H1 (cell line): ENCODE measurements around the gene HADHA. TPM values are rescaled to one million over a fixed set of nuclear protein-coding genes. Genes with fewer than 3 reads are reported as not detected.

Source experiments
- CTCF ChIA-PET: fragments of 300-600 bp; sonication (Branson Sonifier 250); formaldehyde crosslinking; loops from one replicate; lab custom pipeline; 2021; ENCODE audit not compliant: partially characterized antibody; lab: Charles Lee
- POLR2A ChIA-PET: fragments of 300-600 bp; sonication (Branson Sonifier 250); formaldehyde crosslinking; loops from one replicate; lab custom pipeline; 2021; ENCODE audit warnings: inconsistent platforms; ENCODE audit not compliant: partially characterized antibody; lab: Charles Lee
- DNase-seq, 2 experiments: peaks; one replicate each; pipeline versions ENCODE4 v3.0.0 to v3.0.0-alpha.2; 2010 to 2022; ENCODE audit warnings: low spot score in 2 of 2, low read depth in 1 of 2, mixed read lengths in 1 of 2
- FAIRE-seq: peaks from 2 replicates; lab custom pipeline; 2011; peaks lifted over from hg19 to GRCh38; lab: Jason Lieb, UNC
- H2AFZ ChIP-seq: 2 replicates; pipeline ENCODE4 v1.8.1; 2012; ENCODE audit warnings: low read length, inconsistent platforms
- H2AK5ac ChIP-seq: 2 replicates; pipeline ENCODE4 v1.6.1; 2013; ENCODE audit warnings: low read depth, low read length
- H2BK120ac ChIP-seq: replicated peaks from 2 replicates; pipeline ENCODE3; 2013; ENCODE audit warnings: low read depth, low read length, inconsistent platforms
- H2BK12ac ChIP-seq: 2 replicates; pipeline ENCODE4 v1.6.1; 2013; ENCODE audit warnings: low read depth, low read length
- H2BK15ac ChIP-seq: 2 replicates; pipeline ENCODE4 v1.6.1; 2013; ENCODE audit warnings: low read length
- H2BK20ac ChIP-seq: 2 replicates; pipeline ENCODE4 v1.6.1; 2013; ENCODE audit warnings: low read length
- H2BK5ac ChIP-seq: 2 replicates; pipeline ENCODE4 v1.6.1; 2013; ENCODE audit warnings: low read depth, low read length
- H3K14ac ChIP-seq: 2 replicates; pipeline ENCODE4 v1.6.1; 2013; ENCODE audit warnings: inconsistent platforms; ENCODE audit not compliant: insufficient read length
- H3K18ac ChIP-seq: 2 replicates; pipeline ENCODE4 v1.6.1; 2013; ENCODE audit warnings: low read length; ENCODE audit errors: extremely low read depth
- H3K23ac ChIP-seq: 2 replicates; pipeline ENCODE4 v1.6.1; 2013; ENCODE audit warnings: inconsistent platforms; ENCODE audit not compliant: insufficient read length
- H3K23me2 ChIP-seq: 2 replicates; pipeline ENCODE4 v1.6.1; 2013; ENCODE audit warnings: low read depth, low read length
- H3K27ac ChIP-seq: 2 replicates; pipeline ENCODE4 v1.6.1; 2011; ENCODE audit warnings: low read depth, low read length, inconsistent platforms
- H3K27me3 ChIP-seq, 4 experiments: replicated peaks in 1 of 4; 1 replicate in 1 of 4; 2 replicates in 3 of 4; pipeline versions ENCODE4 v1.6.1 to v1.8.1; 2011 to 2013; ENCODE audit warnings: low read length in 3 of 4, mild to moderate bottlenecking in 3 of 4, inconsistent platforms in 2 of 4, mixed read lengths in 2 of 4, moderate library complexity in 1 of 4; ENCODE audit not compliant: control insufficient read depth in 3 of 4, insufficient read depth in 3 of 4; ENCODE audit errors: extremely low read depth in 1 of 4
- H3K36me3 ChIP-seq, 4 experiments: 2 replicates each; pipeline versions ENCODE4 v1.6.1 to v1.8.1; 2011 to 2013; ENCODE audit warnings: mild to moderate bottlenecking in 4 of 4, low read length in 3 of 4, moderate library complexity in 2 of 4, control low read depth in 1 of 4, inconsistent platforms in 1 of 4; ENCODE audit not compliant: insufficient read depth in 4 of 4, control insufficient read depth in 2 of 4
- H3K4ac ChIP-seq: replicated peaks from 2 replicates; pipeline ENCODE3; 2013; ENCODE audit warnings: low read length, low read depth, mixed read lengths, inconsistent platforms; ENCODE audit not compliant: insufficient read length
- H3K4me1 ChIP-seq, 4 experiments: replicated peaks in 1 of 4; 1 replicate in 1 of 4; 2 replicates in 3 of 4; pipeline versions ENCODE4 v1.6.1 to v1.8.1; 2011 to 2013; ENCODE audit warnings: low read length in 3 of 4, inconsistent platforms in 2 of 4, mixed read lengths in 1 of 4; ENCODE audit not compliant: insufficient read depth in 4 of 4, control insufficient read depth in 3 of 4
- H3K4me2 ChIP-seq, 2 experiments: 2 replicates each; pipeline versions ENCODE4 v1.6.1 to v1.8.1; 2011 to 2013; ENCODE audit warnings: low read depth in 2 of 2, low read length in 2 of 2, control low read depth in 1 of 2, inconsistent platforms in 1 of 2, mild to moderate bottlenecking in 1 of 2; ENCODE audit not compliant: insufficient read depth in 1 of 2
- H3K4me3 ChIP-seq, 4 experiments: fragments of 200-600, 300-600 bp in 1 of 4; sonication (generic), shearing (Covaris generic), sonication (Bioruptor Twin) in 1 of 4; 2 replicates each; pipeline versions ENCODE4 v1.5.1 to v1.8.1; 2011 to 2016; ENCODE audit warnings: low read length in 4 of 4, low read depth in 3 of 4, control low read depth in 2 of 4, inconsistent platforms in 2 of 4, mild to moderate bottlenecking in 2 of 4, mixed read lengths in 1 of 4, moderate library complexity in 1 of 4; ENCODE audit not compliant: insufficient read depth in 2 of 4; ENCODE audit errors: extremely low read depth in 1 of 4
- H3K56ac ChIP-seq: replicated peaks from 2 replicates; pipeline ENCODE3; 2013; ENCODE audit warnings: low read depth, mild to moderate bottlenecking, mixed read lengths, low read length, inconsistent platforms; ENCODE audit not compliant: insufficient read length
- H3K79me1 ChIP-seq: 2 replicates; pipeline ENCODE4 v1.6.1; 2013; ENCODE audit warnings: low read depth, low read length, control low read depth
- H3K79me2 ChIP-seq, 2 experiments: 2 replicates each; pipeline versions ENCODE4 v1.6.1 to v1.8.1; 2012 to 2013; ENCODE audit warnings: low read length in 2 of 2, mild to moderate bottlenecking in 2 of 2, inconsistent platforms in 1 of 2; ENCODE audit not compliant: insufficient read depth in 2 of 2, control insufficient read depth in 1 of 2
- H3K9ac ChIP-seq, 4 experiments: replicated peaks in 1 of 4; 1 replicate in 1 of 4; 2 replicates in 3 of 4; pipeline versions ENCODE4 v1.6.1 to v1.8.1; 2011 to 2013; ENCODE audit warnings: low read depth in 3 of 4, low read length in 3 of 4, control low read depth in 2 of 4, mild to moderate bottlenecking in 2 of 4, moderate library complexity in 2 of 4, inconsistent platforms in 1 of 4; ENCODE audit errors: extremely low read depth in 1 of 4
- H3K9me3 ChIP-seq, 2 experiments: 2 replicates each; pipeline versions ENCODE4 v1.6.1 to v1.8.1; 2012 to 2013; ENCODE audit warnings: mild to moderate bottlenecking in 2 of 2, moderate library complexity in 2 of 2, control low read depth in 1 of 2, inconsistent platforms in 1 of 2, low read depth in 1 of 2, low read length in 1 of 2, mixed read lengths in 1 of 2; ENCODE audit not compliant: insufficient read depth in 2 of 2
- H4K20me1 ChIP-seq, 2 experiments: replicated peaks in 1 of 2; 2 replicates each; pipeline versions ENCODE3 to v1.8.1; 2011 to 2013; ENCODE audit warnings: inconsistent platforms in 2 of 2, low read length in 2 of 2, mild to moderate bottlenecking in 1 of 2; ENCODE audit not compliant: insufficient read depth in 2 of 2, control insufficient read depth in 1 of 2
- H4K5ac ChIP-seq: 2 replicates; pipeline ENCODE4 v1.6.1; 2013; ENCODE audit warnings: low read length, low read depth, mixed read lengths, inconsistent platforms; ENCODE audit not compliant: insufficient read length
- H4K8ac ChIP-seq: 2 replicates; pipeline ENCODE4 v1.8.0; 2013; ENCODE audit warnings: mild to moderate bottlenecking, moderate library complexity, low read length, inconsistent platforms; ENCODE audit not compliant: insufficient read depth; ENCODE audit errors: extremely low read depth
- H4K91ac ChIP-seq: replicated peaks from 2 replicates; pipeline ENCODE3; 2013; ENCODE audit warnings: low read length, mixed read lengths, inconsistent platforms; ENCODE audit not compliant: insufficient read length
- EZH2 ChIP-seq: fragments of 200-600 bp; sonication (generic); IDR thresholded peaks from 2 replicates; pipeline ENCODE4 v1.7.1; 2012; ENCODE audit warnings: low read depth, mild to moderate bottlenecking, moderate library complexity, low read length, inconsistent platforms; ENCODE audit not compliant: severe bottlenecking
- NRF1 ChIP-seq: IDR thresholded peaks from 2 replicates; pipeline ENCODE4 v1.6.1; 2011; ENCODE audit warnings: mild to moderate bottlenecking, low read depth, low read length, improper control_type of control experiment
- PHF8 ChIP-seq: fragments of 200-600 bp; sonication (generic); conservative IDR thresholded peaks from 2 replicates; pipeline ENCODE4 v1.7.1; 2012; ENCODE audit warnings: low read depth, mild to moderate bottlenecking, inconsistent platforms, low read length, moderate library complexity
- POLR2A ChIP-seq, 2 experiments: IDR thresholded peaks; 1 replicate in 1 of 2; 2 replicates in 1 of 2; pipeline ENCODE4 v1.6.1; 2011; ENCODE audit warnings: low read depth in 2 of 2, low read length in 2 of 2, mild to moderate bottlenecking in 2 of 2; ENCODE audit errors: control extremely low read depth in 1 of 2
- RFX5 ChIP-seq: IDR thresholded peaks from 2 replicates; pipeline ENCODE4 v1.6.1; 2011; ENCODE audit warnings: low read depth, low read length, improper control_type of control experiment, borderline replicate concordance
- TAF1 ChIP-seq: IDR thresholded peaks from 2 replicates; pipeline ENCODE4 v1.6.1; 2011; ENCODE audit warnings: mild to moderate bottlenecking, low read depth, low read length
- WGBS, 2 experiments: shearing (Covaris generic) in 1 of 2; methylation state at CpG; one replicate each; pipeline versions ENCODE4 v1.1.6 to v1.1.7; 2013 to 2015; ENCODE audit warnings: low lambda C conversion rate in 2 of 2, mixed read lengths in 2 of 2, inconsistent platforms in 1 of 2, low coverage in 1 of 2, missing lambda C conversion rate in 1 of 2; ENCODE audit not compliant: insufficient replicate concordance in 2 of 2, insufficient coverage in 1 of 2, insufficient read length in 1 of 2; ENCODE audit errors: extremely low coverage in 1 of 2, missing lambda C conversion rate in 1 of 2; 5-methylcytosine and 5-hydroxymethylcytosine counted together
- polyA plus RNA-seq, 7 experiments: library from polyadenylated mRNA; depleted of rRNA in 3 of 7; stranded (reverse) in 5 of 7; unstranded in 2 of 7; fragments of >200 nt in 5 of 7; fragments of 200-250 nt in 2 of 7; gene quantifications; 1 replicate in 5 of 7; 2 replicates in 1 of 7; 4 replicates in 1 of 7; pipeline versions ENCODE4 v1.2.1 to v1.2.3, GENCODE V29; 2011 to 2013; ENCODE audit warnings: missing spikeins in 2 of 7, mixed read lengths in 2 of 7
- total RNA-seq: library from RNA; stranded (reverse); fragmentation: NEBNext Ultra II Directional; extraction: Animal tissue kit (Norgen Biotek cat#: 25700); gene quantifications from 2 replicates; pipeline ENCODE4 v1.2.1, GENCODE V29; 2021

The HADHA gene
- total and polyA plus RNA-seq, 2 of the 8 experiments (the other 6 are each of a cell fraction or from before 2014, with no cell fraction given) = 64.6 to 131 TPM

- FAIRE-seq = no peak
- no peak overlapping the region for H2BK5ac ChIP-seq
- no peak overlapping the region for H2AFZ ChIP-seq
- H2BK20ac ChIP-seq = no peak overlapping the region
- no peaks in the 10 kb centered on the region for H3K79me2 ChIP-seq
- H3K9me3 ChIP-seq = no peaks in the 10 kb centered on the region
- no peak for DNase-seq
- TF ChIP-seq RFX5 (no peak), NRF1 (no peak), EZH2 (no peak), POLR2A (IDR thresholded peaks at IDR 0.05; ENCODE audit: control extremely low read depth in 1 of 2, low read depth in 2 of 2, low read length in 2 of 2) (no peak), PHF8 (no peak), TAF1 (no peak)
- no peak overlapping the region for H2BK120ac ChIP-seq
- H3K4ac ChIP-seq = no peak overlapping the region
- H2BK12ac ChIP-seq = no peak overlapping the region
- WGBS, 2 experiments = 97% methylated on average over 3 of the region's 3 CpGs; no CpG with 5 or more reads in 1 of the 2 experiments
- no peak overlapping the region for H3K4me2 ChIP-seq
- POLR2A ChIA-PET = interaction anchor here (1.2 kb wide), 1 partner anchor 9 kb away, joined by 3 read pairs; no protein-coding TSS in a partner anchor
- H4K91ac ChIP-seq = no peak overlapping the region
- H3K23ac ChIP-seq = no peak overlapping the region
- H3K23me2 ChIP-seq = no peaks in the 10 kb centered on the region
- H3K56ac ChIP-seq = no peak overlapping the region
- H3K27ac ChIP-seq = no peak overlapping the region
- no peak overlapping the region for H2AK5ac ChIP-seq
- no peak overlapping the region for H4K5ac ChIP-seq
- CTCF ChIA-PET = interaction anchor here (0.6 kb wide), 1 partner anchor 22 kb away, joined by 3 read pairs; no protein-coding TSS in a partner anchor
- no peak overlapping the region for H4K8ac ChIP-seq
- no peaks in the 10 kb centered on the region for H4K20me1 ChIP-seq
- peaks cover 9 to 51% (median 33%) of the 10 kb centered on the region in 4 experiments; a peak in 7 of 8 replicates for H3K36me3 ChIP-seq
- no peak overlapping the region for H3K18ac ChIP-seq
- no peak overlapping the region for H2BK15ac ChIP-seq
- H3K4me3 ChIP-seq = no peak overlapping the region
- no peaks in the 10 kb centered on the region for H3K79me1 ChIP-seq
- no peaks in the 10 kb centered on the region for H3K27me3 ChIP-seq
- no peak overlapping the region for H3K9ac ChIP-seq
- H3K14ac ChIP-seq = no peak overlapping the region
- no peaks in the 10 kb centered on the region for H3K4me1 ChIP-seq
Observed at GRCh38 chr2:26279886-26280285, 35.5 kb upstream of the HADHA start.
